HFF-Myc (cell line): ENCODE data around the gene NECAP2.
"Not testable (repeated sequence)": the region's sequence is repeated elsewhere in the genome, so short reads cannot be mapped to it uniquely, and the experiment has no call there.

ENCODE experiments used
- DNase-seq: peaks from one replicate; pipeline ENCODE4 v3.0.0-alpha.2; 2011; ENCODE audit warnings: low read depth; ENCODE audit errors: extremely low read depth
- H3K4me3 ChIP-seq: replicated peaks from 2 replicates; pipeline ENCODE4 v1.5.1; 2011; ENCODE audit warnings: low read depth, mild to moderate bottlenecking, control low read depth, low read length
- CTCF ChIP-seq: IDR thresholded peaks from 2 replicates; pipeline ENCODE4 v1.5.1; 2012; ENCODE audit warnings: mild to moderate bottlenecking, low read depth, low read length, control low read depth; ENCODE audit errors: missing control alignments

NECAP2 gene

GRCh38 chr1:16459352-16459925 lies 18.9 kb downstream of the NECAP2 start:
- TF ChIP-seq CTCF, result no peak
- no peak overlapping the region for H3K4me3 ChIP-seq
- DNase-seq, result no peak

DNA sequence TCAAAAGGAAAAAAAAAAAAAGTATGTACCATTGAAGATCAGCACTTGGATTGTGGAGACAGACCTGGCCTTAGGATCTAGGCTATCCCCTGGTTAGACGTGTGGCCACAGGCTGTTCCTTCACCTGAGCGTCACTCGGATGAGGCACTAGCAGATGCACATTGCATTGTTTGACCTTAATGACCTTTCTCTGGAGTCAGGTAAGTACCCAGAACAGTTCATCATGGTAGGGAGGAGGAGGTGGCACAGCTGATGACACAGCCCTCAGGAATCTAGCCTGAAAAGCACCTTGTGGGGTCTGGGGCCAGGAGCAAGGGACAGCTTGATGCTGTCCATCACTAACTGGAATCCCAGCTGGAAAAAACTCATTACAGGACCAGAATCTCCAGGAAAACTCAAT lies 21.2 kb downstream of the NECAP2 start:
- DNase-seq, result no peak
- TF ChIP-seq CTCF, result no peak
- H3K4me3 ChIP-seq, result no peak overlapping the region

DNA sequence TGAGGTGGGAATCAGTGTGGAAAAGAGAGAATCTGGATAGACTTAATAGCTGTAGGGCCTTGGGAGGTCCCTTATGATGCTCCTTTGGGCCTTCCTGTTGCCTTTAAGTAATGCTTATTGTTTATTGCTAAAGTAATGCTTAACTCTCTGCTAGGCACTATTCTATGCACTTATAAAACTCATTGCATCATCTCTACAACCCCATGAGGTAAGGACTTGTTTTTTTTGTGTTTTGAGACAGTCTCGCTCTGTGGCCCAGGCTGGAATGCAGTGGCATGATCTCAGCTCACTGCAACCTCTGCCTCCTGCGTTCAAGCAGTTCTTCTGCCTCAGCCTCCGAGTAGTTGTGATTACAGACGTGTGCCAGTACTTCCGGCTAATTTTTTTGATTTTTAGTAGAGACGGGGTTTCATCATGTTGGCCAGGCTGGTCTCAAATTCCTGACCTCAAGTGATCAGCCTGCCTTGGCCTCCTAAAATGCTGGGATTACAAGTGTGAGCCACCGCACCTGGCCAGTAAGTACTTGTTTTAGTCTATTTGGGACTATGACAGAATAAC lies 22.3 kb downstream of the NECAP2 start:
- TF ChIP-seq CTCF, result no peak
- H3K4me3 ChIP-seq, result no peak overlapping the region
- no peak for DNase-seq

DNA sequence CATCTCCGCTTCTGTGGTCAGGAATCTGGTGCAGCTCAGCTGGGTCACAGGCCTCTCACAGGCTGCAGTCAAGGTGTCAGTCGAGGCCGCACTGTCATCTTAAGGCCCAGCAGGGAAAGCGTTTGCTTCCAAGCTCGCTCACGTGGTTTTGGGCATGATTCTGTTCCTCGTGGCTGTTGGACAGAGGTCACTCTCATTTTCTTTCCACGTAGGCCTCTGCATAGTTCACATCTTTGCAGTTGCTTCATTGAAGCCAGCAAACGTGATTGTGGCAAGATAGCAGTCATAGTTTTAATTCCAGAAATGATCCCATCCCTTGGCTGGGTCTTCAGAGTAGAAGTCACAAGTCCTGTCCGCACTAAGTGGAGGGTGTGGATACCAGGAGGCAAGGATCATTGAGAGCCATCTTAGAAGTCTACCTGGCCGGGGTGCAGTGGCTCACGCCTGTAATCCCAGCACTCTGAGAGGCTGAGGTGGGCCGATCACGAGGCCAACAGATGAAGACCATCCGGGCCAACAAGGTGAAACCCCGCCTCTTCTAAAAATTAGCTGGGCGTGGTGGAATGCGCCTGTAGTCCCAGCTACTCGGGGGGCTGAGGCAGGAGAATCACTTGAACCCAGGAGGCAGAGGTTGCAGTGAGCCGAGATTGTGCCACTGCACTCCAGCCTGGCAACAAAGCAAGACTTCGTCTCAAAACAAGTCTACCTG lies 24.5 kb downstream of the NECAP2 start:
- no peak for TF ChIP-seq CTCF
- DNase-seq, result no peak
- no peak overlapping the region for H3K4me3 ChIP-seq

- TF ChIP-seq CTCF, result no peak
- no peak for DNase-seq
- no peak overlapping the region for H3K4me3 ChIP-seq
Measured at GRCh38 chr1:16468558-16468957, 28.0 kb downstream of the NECAP2 start.

DNA sequence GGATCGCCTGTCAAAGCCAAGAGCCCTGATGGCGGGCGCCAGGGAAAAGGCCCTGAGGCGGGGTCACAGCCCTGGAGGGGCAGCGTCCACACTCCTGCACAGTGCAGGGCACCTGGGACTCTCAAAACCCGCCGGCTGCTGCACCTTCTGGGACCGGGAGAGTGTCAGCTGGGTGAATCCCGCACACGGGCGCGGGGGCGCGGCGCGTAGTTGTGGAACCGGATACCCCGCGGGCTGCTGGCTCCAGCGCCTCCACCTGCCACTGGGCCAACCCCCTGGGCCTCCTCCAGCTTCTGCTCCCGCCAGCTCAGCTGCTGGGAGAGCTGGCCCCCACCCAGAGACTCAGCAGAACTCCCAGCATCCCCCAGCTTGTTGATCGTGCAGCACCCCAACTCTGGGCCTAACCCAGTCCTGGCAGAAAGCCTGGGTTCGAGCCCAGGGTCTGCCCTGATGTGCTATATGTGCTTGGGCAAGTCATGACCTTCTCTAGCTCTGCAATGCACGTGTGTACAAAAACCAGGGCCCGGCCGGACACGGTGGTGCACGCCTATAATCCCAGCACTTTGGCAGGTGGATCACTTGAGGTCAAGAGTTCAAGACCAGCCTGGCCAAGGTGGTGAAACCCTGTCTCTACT lies 33.8 kb downstream of the NECAP2 start:
- DNase-seq, result no peak
- H3K4me3 ChIP-seq, result no peak overlapping the region
- no peak for TF ChIP-seq CTCF

GRCh38 chr1:16474891-16475290 lies 34.4 kb downstream of the NECAP2 start:
- not testable (repeated sequence) for DNase-seq, H3K4me3 ChIP-seq

GRCh38 chr1:16475771-16476770 lies 35.5 kb downstream of the NECAP2 start:
- not testable (repeated sequence) for DNase-seq, H3K4me3 ChIP-seq
